ENCODE results near the gene RXRB.
"Not testable (repeated sequence)": the region's sequence is repeated elsewhere in the genome, so short reads cannot be mapped to it uniquely, and the experiment has no call there.

RXRB gene

DNA sequence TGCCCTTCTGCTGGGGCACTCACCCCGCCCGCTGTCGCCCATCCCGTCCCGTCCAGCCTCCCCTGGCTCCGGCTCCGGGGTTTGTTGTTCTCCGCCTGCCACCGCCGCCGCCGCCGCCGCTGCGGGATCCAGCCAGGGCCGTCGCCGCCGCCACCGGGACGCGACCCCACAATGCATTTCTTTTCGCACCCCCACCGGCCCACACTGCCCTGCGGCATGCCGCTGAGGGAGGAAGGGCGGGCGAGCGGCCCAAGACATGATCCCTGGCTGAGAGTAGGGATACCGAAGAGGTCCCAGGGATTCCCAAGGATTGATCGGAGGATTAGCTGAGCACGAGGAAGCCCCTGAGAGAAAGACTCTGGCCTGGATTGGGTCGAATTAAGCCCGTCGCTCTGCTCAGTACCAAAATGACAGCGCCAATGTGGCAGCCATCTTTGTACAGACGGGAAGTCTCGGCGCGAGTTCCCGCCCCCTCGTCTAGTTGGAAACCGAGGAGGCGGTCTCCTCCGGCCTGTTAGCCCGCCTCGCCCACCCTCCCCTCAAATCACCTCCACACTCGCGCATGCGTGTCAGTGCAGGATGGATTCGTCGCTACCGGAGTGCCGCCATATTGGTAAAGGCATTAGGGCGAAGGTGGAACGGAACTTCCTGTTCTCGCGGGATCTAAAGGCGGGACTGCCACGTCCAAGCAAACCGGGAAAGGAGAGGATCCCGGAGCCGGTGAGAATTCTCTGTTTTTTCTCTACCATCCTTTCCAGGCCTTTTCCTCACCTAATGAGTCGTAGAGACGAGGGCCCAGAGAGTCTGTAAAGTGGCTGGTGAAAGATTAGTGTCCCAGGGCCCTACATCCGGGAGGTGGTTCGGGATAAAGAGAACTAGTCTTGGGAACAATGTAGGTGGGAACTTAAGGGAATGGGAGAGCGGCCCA lies at the start of gene RXRB, which contains the start of gene SLC39A7:
Gene RXRB (minus strand): TSS at position 447 of the 928 bp plus-strand sequence. CDS start 189 bp downstream, at position 258.
Gene SLC39A7 (plus strand): TSS at position 649 of the 928 bp plus-strand sequence. CDS start 379 bp downstream, outside the sequence.
- peak; percentile 98 for DNase-seq (ENCODE audit: low spot score)

GRCh38 chr6:33249732-33250630 lies 49.5 kb upstream of the RXRB start:
- DNase-seq (ENCODE audit: low spot score): no peak

- peak; percentile 100 for DNase-seq (ENCODE audit: low spot score)
Observed at GRCh38 chr6:33248932-33249731, 48.7 kb upstream of the RXRB start.

- DNase-seq (ENCODE audit: low spot score): no peak
Observed at GRCh38 chr6:33248643-33248931, 48.1 kb upstream of the RXRB start.

- peak; percentile 90 for DNase-seq (ENCODE audit: low spot score)
Observed at GRCh38 chr6:33247977-33248642, 47.6 kb upstream of the RXRB start.

DNA sequence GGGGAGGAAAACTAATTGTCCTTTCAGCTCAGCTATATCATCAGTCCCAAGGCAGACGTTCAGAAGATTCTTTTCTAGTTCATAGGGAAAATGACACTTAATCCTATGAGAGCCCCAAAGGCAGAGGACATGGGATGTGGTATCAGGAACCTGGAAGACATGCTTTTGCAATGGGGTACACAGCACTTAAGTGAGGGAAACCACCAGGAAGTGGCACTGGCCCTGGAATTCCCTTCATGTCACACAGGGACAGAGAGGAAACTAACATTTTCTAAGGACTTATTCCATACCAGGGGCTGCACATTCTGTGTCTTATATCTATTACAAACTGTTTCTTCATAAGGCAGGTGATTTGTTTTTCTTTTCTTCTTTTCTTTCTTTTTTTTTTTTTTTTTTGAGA lies 43.0 kb upstream of the RXRB start:
- no peak for DNase-seq (ENCODE audit: low spot score)

GRCh38 chr6:33241968-33242367 lies 41.5 kb upstream of the RXRB start:
- no peak for DNase-seq (ENCODE audit: low spot score)

DNA sequence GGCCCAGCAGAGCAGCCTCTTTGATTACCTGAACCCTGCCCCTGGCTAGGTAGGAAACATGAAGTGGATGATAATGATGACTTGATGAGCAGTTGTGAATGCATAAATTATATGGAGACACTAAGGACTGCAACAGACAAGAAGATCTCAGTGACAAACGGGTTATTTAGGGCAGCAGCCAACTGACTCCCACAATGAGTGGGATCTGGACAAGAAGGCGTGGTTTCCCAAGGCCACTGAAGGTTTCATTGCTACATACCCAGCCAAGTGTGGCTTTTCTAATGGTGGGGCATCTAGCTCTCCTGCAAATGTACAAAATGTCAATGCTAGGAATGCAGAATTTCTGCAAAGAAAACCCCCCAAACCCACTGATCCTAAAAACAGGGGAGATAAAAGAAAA lies 37.3 kb upstream of the RXRB start:
- no peak for DNase-seq (ENCODE audit: low spot score)

DNA sequence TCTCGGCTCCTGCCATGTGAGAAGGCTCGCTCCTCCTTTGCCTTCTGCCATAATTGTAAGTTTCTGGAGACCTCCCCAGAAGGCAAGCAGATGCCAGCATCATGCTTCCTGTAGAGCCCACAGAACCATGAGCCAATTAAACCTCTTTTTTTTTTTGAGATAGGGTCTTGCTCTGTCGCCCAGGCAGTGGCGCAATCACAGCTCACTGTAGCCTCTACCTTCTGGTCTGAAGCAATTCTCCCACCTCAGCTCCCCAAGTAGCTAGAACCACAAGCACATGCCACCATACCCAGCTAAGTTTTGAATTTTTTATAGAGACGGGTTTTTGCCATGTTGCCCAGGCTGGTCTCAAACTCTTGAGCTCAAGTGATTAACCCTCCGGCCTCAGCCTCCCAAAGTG lies 36.4 kb upstream of the RXRB start:
- DNase-seq (ENCODE audit: low spot score): no peak

- no peak for DNase-seq (ENCODE audit: low spot score)
Observed at GRCh38 chr6:33236328-33236727, 35.9 kb upstream of the RXRB start.

DNA sequence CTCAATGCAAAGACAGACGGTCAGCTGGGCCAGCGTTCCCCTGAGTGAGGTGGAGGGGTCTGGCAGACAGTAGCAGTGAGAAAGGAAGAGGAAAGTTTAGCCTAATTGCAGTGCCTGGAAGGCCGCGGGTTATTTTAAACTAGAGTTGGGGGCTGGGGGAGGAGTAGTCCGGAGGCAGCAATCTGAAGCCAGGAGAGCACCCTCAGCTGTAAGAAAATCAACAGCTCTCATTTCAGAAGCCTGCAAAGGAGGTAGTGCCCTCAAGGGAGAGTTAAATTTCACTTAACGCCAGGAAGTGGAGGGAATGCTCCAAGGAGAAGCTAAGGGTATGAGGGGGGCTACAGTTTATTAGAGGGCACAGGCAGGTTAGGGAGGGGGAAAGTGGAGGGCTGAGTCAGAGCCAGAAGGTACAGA lies 34.8 kb upstream of the RXRB start:
- DNase-seq (ENCODE audit: low spot score): no peak

GRCh38 chr6:33226503-33227120 lies 26.1 kb upstream of the RXRB start:
- DNase-seq (ENCODE audit: low spot score): not testable (repeated sequence)

- no peak for DNase-seq (ENCODE audit: low spot score)
Observed at GRCh38 chr6:33217681-33218080, 17.2 kb upstream of the RXRB start.

- DNase-seq (ENCODE audit: low spot score): no peak
Observed at GRCh38 chr6:33217246-33217645, 16.8 kb upstream of the RXRB start.

GRCh38 chr6:33216117-33216649 lies 15.7 kb upstream of the RXRB start:
- no peak for DNase-seq (ENCODE audit: low spot score)

GRCh38 chr6:33215271-33216116 lies 15.0 kb upstream of the RXRB start:
- DNase-seq (ENCODE audit: low spot score): no peak

GRCh38 chr6:33213989-33214335 lies 13.5 kb upstream of the RXRB start:
- DNase-seq (ENCODE audit: low spot score): no peak

DNA sequence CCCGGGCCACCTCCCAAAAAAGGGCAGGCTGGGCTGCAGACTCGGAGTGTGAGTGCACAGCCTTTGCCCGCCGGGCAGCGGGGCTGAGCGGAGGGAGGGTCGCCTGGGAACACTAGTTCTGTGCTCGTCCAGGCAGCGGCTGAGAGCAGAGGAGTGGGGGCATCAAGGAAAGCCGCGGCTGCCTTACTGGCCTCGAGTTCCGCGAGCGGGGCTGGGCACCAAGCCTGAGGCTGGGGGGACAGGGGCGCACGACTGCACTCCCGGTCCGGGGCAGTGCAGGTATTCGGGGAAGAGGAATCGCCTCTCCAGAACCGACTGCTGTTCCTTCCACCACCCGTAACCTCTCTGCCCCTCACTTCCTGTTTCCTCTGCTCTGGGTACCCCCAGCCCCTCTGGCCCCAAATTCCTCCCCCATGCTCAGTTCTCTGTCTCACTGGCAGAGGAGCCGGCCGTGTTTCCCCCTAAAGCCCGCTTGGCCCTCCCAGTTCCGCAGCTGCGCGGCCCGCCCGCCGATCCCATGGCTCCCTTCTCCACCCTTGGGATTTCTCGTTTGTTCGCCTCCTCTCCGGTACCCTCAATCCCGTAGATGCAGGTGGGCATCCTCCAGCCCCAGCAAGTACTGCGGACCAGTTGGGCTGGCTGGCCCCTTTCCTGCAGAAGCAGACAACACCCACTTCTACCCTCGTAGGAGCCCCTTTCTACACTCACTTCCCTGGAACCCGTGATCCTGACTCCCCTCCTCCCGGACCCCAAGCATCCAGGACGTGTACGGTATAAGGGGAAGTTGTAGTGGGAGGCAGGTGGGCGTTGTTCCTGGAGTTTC lies 12.9 kb upstream of the RXRB start:
- no peak for DNase-seq (ENCODE audit: low spot score)

DNA sequence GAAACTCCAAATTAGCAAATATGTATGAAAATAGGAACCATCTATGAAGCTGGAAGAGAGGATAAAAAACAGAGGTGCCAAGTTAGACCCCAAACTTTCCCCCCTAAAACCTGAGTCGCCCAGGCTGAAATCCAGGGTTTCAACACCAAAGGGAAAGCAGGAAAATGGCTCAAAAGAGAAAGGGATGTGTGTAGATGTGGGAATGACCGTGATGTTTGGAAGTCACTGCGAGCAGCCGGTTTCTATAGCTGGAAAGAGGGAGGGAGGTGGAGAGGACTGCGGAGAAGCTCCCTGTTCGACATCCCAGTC lies 12.3 kb upstream of the RXRB start:
- DNase-seq (ENCODE audit: low spot score): no peak

Measured in hematopoietic multipotent progenitor cell treated with erythropoietin and hydrocortisone succinate and interleukin-3 and kit ligand, for 15 days (in vitro differentiated cells).